Sigmoid colon (tissue), 4 donors: ENCODE data around the gene SLC6A3.

Source experiments
- CTCF ChIP-seq, 4 experiments: fragments of 450-650 bp in 3 of 4; fragments of 200-600 bp in 1 of 4; IDR thresholded peaks; one replicate each; pipeline ENCODE4 v1.5.1; 2016 to 2019; ENCODE audit warnings: antibody characterized with exemption in 4 of 4, mild to moderate bottlenecking in 3 of 4, moderate library complexity in 2 of 4
- EP300 ChIP-seq, 4 donors: sonication (generic); formaldehyde crosslinking; IDR thresholded peaks; one replicate each; pipeline ENCODE4 v1.6.1; 2017; ENCODE audit warnings: antibody characterized with exemption in 4 of 4
- POLR2A ChIP-seq, 2 donors: fragments of 450-650 bp; IDR thresholded peaks; one replicate each; pipeline ENCODE4 v1.6.1; 2016; ENCODE audit warnings: antibody characterized with exemption in 2 of 2, mild to moderate bottlenecking in 2 of 2, moderate library complexity in 2 of 2

DNA sequence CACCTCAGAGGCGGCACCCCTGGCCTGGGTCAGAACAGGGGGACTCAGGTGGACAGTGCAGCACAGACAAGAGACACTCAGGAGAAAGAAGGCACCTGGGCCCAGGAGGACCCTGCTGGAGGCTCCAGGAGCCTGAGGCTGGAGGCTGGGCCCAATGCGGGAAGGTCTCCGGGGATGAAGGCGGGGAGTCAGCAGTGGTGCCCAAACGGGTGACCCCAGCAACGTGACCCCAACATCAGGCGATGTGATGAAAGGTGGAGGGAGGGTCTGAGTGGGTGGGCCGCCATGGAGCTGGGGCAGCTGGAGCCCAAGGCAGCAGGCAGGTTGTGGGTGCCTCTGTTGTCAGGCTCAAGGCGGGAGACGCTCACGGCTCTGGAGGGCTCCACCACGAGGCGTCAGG is 41.0 kb upstream of the SLC6A3 start:
- TF ChIP-seq CTCF (IDR thresholded peaks at IDR 0.05): no peak
- no peak for TF ChIP-seq EP300 (IDR thresholded peaks at IDR 0.05)
- no peak for TF ChIP-seq POLR2A (IDR thresholded peaks at IDR 0.05)
